ENCODE measurements around the gene XRCC2. TPM values are rescaled to one million over a fixed set of nuclear protein-coding genes. Genes with fewer than 3 reads are reported as not detected.

Gene XRCC2
- total RNA-seq, 2 experiments from 2014 or later: 40.0 to 40.1 TPM

GRCh38 chr7:152637920-152638580, 37.9 kb downstream of the XRCC2 start:
- H3K9me2 ChIP-seq (ENCODE audit: insufficient read depth, low read length): no peaks in the 10 kb centered on the region
- intact Hi-C loops (cut with micrococcal nuclease; ENCODE audit: unreplicated experiment): no loop called here
- ChIA-PET POLR2A (interaction anchor here (0.6 to 0.7 kb wide), 3 partner anchors 62 to 567 kb away, joined by 3 to 4 read pairs (median 3); no protein-coding TSS in a partner anchor), CTCF (ENCODE audit: unreplicated experiment) (no interaction called here)
- H3K4me1 ChIP-seq (ENCODE audit: insufficient read depth, low read length, poor library complexity, severe bottlenecking): no peaks in the 10 kb centered on the region
- H3K79me2 ChIP-seq (ENCODE audit: insufficient read depth, low read depth, low read length): no peaks in the 10 kb centered on the region
- BruUV-seq (replicated peaks): no TSS peak
- H4K20me1 ChIP-seq (ENCODE audit: insufficient read depth, low read length): no peaks in the 10 kb centered on the region
- no peak overlapping the region for H3K4me3 ChIP-seq (ENCODE audit: low read depth, low read length, poor library complexity, severe bottlenecking)
- TF ChIP-seq EZH2phosphoT487 (IDR thresholded peaks at IDR 0.05; ENCODE audit: borderline replicate concordance, low read depth, low read length): no peak
- no peak for TF ChIP-seq CTCF (conservative IDR thresholded peaks at IDR 0.05; ENCODE audit: low read length)
- no peak overlapping the region for H3K4me2 ChIP-seq (ENCODE audit: low read length)
- no peak overlapping the region for H3K27ac ChIP-seq (ENCODE audit: low read depth, low read length, poor library complexity, severe bottlenecking)
- no peaks in the 10 kb centered on the region for H3K9me3 ChIP-seq (ENCODE audit: low read length)
- no peak for DNase-seq (ENCODE audit: low spot score)
- peaks cover 3% of the 10 kb centered on the region; the same call in 1 of the 2 replicates for H3K36me3 ChIP-seq (ENCODE audit: insufficient read depth, low read length)
- H2AFZ ChIP-seq (ENCODE audit: low read length): no peak overlapping the region

GRCh38 chr7:152637161-152637560, 38.8 kb downstream of the XRCC2 start:
- Histone ChIP-seq H3K4me2 (ENCODE audit: low read length) (no peak overlapping the region), H3K9me2 (ENCODE audit: insufficient read depth, low read length) (no peaks in the 10 kb centered on the region), H2AFZ (ENCODE audit: low read length) (no peak overlapping the region), H3K36me3 (ENCODE audit: insufficient read depth, low read length) (no peaks in the 10 kb centered on the region), H3K9me3 (ENCODE audit: low read length) (no peaks in the 10 kb centered on the region), H3K27ac (ENCODE audit: low read depth, low read length, poor library complexity, severe bottlenecking) (no peak overlapping the region), H3K4me1 (ENCODE audit: insufficient read depth, low read length, poor library complexity, severe bottlenecking) (no peaks in the 10 kb centered on the region), H3K79me2 (ENCODE audit: insufficient read depth, low read depth, low read length) (no peaks in the 10 kb centered on the region), H3K4me3 (ENCODE audit: low read depth, low read length, poor library complexity, severe bottlenecking) (no peak overlapping the region), H4K20me1 (ENCODE audit: insufficient read depth, low read length) (no peaks in the 10 kb centered on the region)
- ChIA-PET CTCF (ENCODE audit: unreplicated experiment) (no interaction called here), POLR2A (interaction anchor here (0.7 to 1.0 kb wide), 2 partner anchors 11 to 13 kb away, joined by 3 read pairs; no protein-coding TSS in a partner anchor)
- no peak for DNase-seq (ENCODE audit: low spot score)
- intact Hi-C loops (cut with micrococcal nuclease; ENCODE audit: unreplicated experiment): no loop called here
- BruUV-seq (replicated peaks): no TSS peak
- TF ChIP-seq CTCF (conservative IDR thresholded peaks at IDR 0.05; ENCODE audit: low read length) (no peak), EZH2phosphoT487 (IDR thresholded peaks at IDR 0.05; ENCODE audit: borderline replicate concordance, low read depth, low read length) (no peak)

- ChIA-PET POLR2A (interaction anchor here (0.7 to 1.0 kb wide), 2 partner anchors 12 kb away, joined by 3 read pairs; no protein-coding TSS in a partner anchor), CTCF (ENCODE audit: unreplicated experiment) (interaction anchor here (0.6 kb wide), 1 partner anchor 466 kb away, joined by 6 read pairs; no protein-coding TSS in a partner anchor)
- H3K4me1 ChIP-seq (ENCODE audit: insufficient read depth, low read length, poor library complexity, severe bottlenecking): no peaks in the 10 kb centered on the region
- H3K9me2 ChIP-seq (ENCODE audit: insufficient read depth, low read length): no peaks in the 10 kb centered on the region
- no TSS peak for BruUV-seq (replicated peaks)
- H3K27ac ChIP-seq (ENCODE audit: low read depth, low read length, poor library complexity, severe bottlenecking): no peak overlapping the region
- no peaks in the 10 kb centered on the region for H4K20me1 ChIP-seq (ENCODE audit: insufficient read depth, low read length)
- no peak for DNase-seq (ENCODE audit: low spot score)
- H3K79me2 ChIP-seq (ENCODE audit: insufficient read depth, low read depth, low read length): no peaks in the 10 kb centered on the region
- intact Hi-C loops (cut with micrococcal nuclease; ENCODE audit: unreplicated experiment): no loop called here
- TF ChIP-seq EZH2phosphoT487 (IDR thresholded peaks at IDR 0.05; ENCODE audit: borderline replicate concordance, low read depth, low read length) (no peak), CTCF (conservative IDR thresholded peaks at IDR 0.05; ENCODE audit: low read length) (no peak)
- H2AFZ ChIP-seq (ENCODE audit: low read length): no peak overlapping the region
- H3K4me2 ChIP-seq (ENCODE audit: low read length): no peak overlapping the region
- no peaks in the 10 kb centered on the region for H3K36me3 ChIP-seq (ENCODE audit: insufficient read depth, low read length)
- no peak overlapping the region for H3K4me3 ChIP-seq (ENCODE audit: low read depth, low read length, poor library complexity, severe bottlenecking)
- H3K9me3 ChIP-seq (ENCODE audit: low read length): no peaks in the 10 kb centered on the region
Observed at GRCh38 chr7:152636441-152636840, 39.5 kb downstream of the XRCC2 start.

Measured in OCI-LY7 (cell line).